GM12878 (cell line): ENCODE measurements around the gene NAT14. TPM values are rescaled to one million over a fixed set of nuclear protein-coding genes. Genes with fewer than 3 reads are reported as not detected.

ENCODE experiments used
- ATAC-seq: fragments of 200-7000 bp; cut with Tn5 transposase; 3 replicates; pipeline ENCODE4 v1.9.1; 2020; ENCODE audit warnings: mild to moderate bottlenecking, moderate library complexity
- BruUV-seq: library from RNA; stranded (reverse); fragments of 400-500 nt; replicated peaks from 2 replicates; lab custom pipeline; 2021; lab: Mats Ljungman, UMichigan
- CTCF ChIA-PET: fragments of 300-600 bp; sonication (Branson Sonifier 250); formaldehyde crosslinking; extraction: SDS; loops from one replicate; lab custom pipeline; 2021; ENCODE audit warnings: inconsistent platforms; lab: Yijun Ruan, JAX
- POLR2A ChIA-PET: fragments of 350-600 bp; formaldehyde crosslinking; extraction: SDS; loops from one replicate; lab custom pipeline; 2021; ENCODE audit warnings: inconsistent platforms; lab: Charles Lee
- RAD21 ChIA-PET: fragments of 300-600 bp; sonication (Branson Sonifier 250); formaldehyde crosslinking; loops from one replicate; lab custom pipeline; 2023; ENCODE audit warnings: antibody characterized with exemption; ENCODE audit not compliant: unreplicated experiment; lab: Charles Lee
- SMC1A ChIA-PET: fragments of 300-600 bp; sonication (Branson Sonifier 250); formaldehyde crosslinking; loops from one replicate; lab custom pipeline; 2023; ENCODE audit not compliant: unreplicated experiment, uncharacterized antibody; lab: Charles Lee
- DNase-seq: peaks from one replicate; pipeline ENCODE4 v3.0.0-alpha.2; 2011; ENCODE audit warnings: low read depth, low spot score
- FAIRE-seq: peaks from 3 replicates; lab custom pipeline; 2011; peaks lifted over from hg19 to GRCh38; lab: Jason Lieb, UNC
- H2AFZ ChIP-seq: 2 replicates; pipeline ENCODE4 v1.6.0; 2011; ENCODE audit warnings: low read depth, low read length, control low read depth; ENCODE audit not compliant: control insufficient read depth
- H3K27ac ChIP-seq: 2 replicates; pipeline ENCODE4 v1.5.1; 2011; ENCODE audit warnings: control low read depth; ENCODE audit not compliant: control insufficient read depth, insufficient read depth
- H3K27me3 ChIP-seq, 2 experiments: replicated peaks in 1 of 2; 2 replicates each; pipeline versions ENCODE4 v1.6.0 to v1.6.1; 2011; ENCODE audit warnings: low read length in 1 of 2; ENCODE audit not compliant: control insufficient read depth in 2 of 2, insufficient read depth in 2 of 2
- H3K36me3 ChIP-seq, 2 experiments: 2 replicates each; pipeline ENCODE4 v1.5.1; 2011; ENCODE audit warnings: low read length in 1 of 2; ENCODE audit not compliant: control insufficient read depth in 2 of 2, insufficient read depth in 2 of 2
- H3K4me1 ChIP-seq: 2 replicates; pipeline ENCODE4 v1.6.1; 2011; ENCODE audit warnings: mild to moderate bottlenecking, low read length, moderate library complexity, mixed read lengths; ENCODE audit not compliant: control insufficient read depth, insufficient read depth
- H3K4me2 ChIP-seq: 2 replicates; pipeline ENCODE4 v1.6.0; 2011; ENCODE audit warnings: control low read depth; ENCODE audit not compliant: control insufficient read depth, insufficient read depth
- H3K4me3 ChIP-seq: fragments of 200-600 bp; sonication (generic); 2 replicates; pipeline ENCODE4 v1.5.1; 2016
- H3K79me2 ChIP-seq: 2 replicates; pipeline ENCODE4 v1.6.0; 2011; ENCODE audit warnings: low read length; ENCODE audit not compliant: control insufficient read depth, insufficient read depth
- H3K9ac ChIP-seq: 2 replicates; pipeline ENCODE4 v1.8.0; 2011; ENCODE audit warnings: low read length, control low read depth, mixed read lengths; ENCODE audit not compliant: control insufficient read depth, insufficient read depth
- H3K9me3 ChIP-seq: replicated peaks from 3 replicates; pipeline ENCODE4 v1.5.1; 2011; ENCODE audit warnings: mild to moderate bottlenecking, low read length; ENCODE audit not compliant: control insufficient read depth, insufficient read depth
- H4K20me1 ChIP-seq: 2 replicates; pipeline ENCODE4 v1.6.0; 2011; ENCODE audit not compliant: control insufficient read depth, insufficient read depth
- BHLHE40 ChIP-seq, 2 experiments: fragments of 450-650 bp in 1 of 2; IDR thresholded peaks; 2 replicates each; pipeline ENCODE4 v1.6.1; 2011 to 2017; ENCODE audit warnings: low read depth in 2 of 2, borderline replicate concordance in 1 of 2, improper control_type of control experiment in 1 of 2, low read length in 1 of 2, mild to moderate bottlenecking in 1 of 2
- EP300 ChIP-seq, 2 experiments: fragments of 150-350 bp in 1 of 2; IDR thresholded peaks; 2 replicates each; pipeline ENCODE4 v1.6.1; 2011 to 2012; ENCODE audit warnings: low read depth in 2 of 2, low read length in 2 of 2, borderline replicate concordance in 1 of 2, improper control_type of control experiment in 1 of 2, inconsistent platforms in 1 of 2; ENCODE audit not compliant: control insufficient read depth in 1 of 2
- ESRRA ChIP-seq: IDR thresholded peaks from 2 replicates; pipeline ENCODE4 v1.6.1; 2012; ENCODE audit warnings: mild to moderate bottlenecking, low read length, improper control_type of control experiment
- IKZF2 ChIP-seq, 2 experiments: fragments of 450-650 bp; IDR thresholded peaks; 2 replicates each; pipeline ENCODE4 v1.6.1; 2017; ENCODE audit warnings: mild to moderate bottlenecking in 2 of 2, moderate library complexity in 2 of 2
- MLLT1 ChIP-seq: fragments of 450-650 bp; IDR thresholded peaks from 2 replicates; pipeline ENCODE4 v1.6.1; 2016; ENCODE audit warnings: mild to moderate bottlenecking
- PAX8 ChIP-seq: fragments of 450-650 bp; IDR thresholded peaks from 2 replicates; pipeline ENCODE4 v1.6.1; 2017; ENCODE audit warnings: mild to moderate bottlenecking, moderate library complexity
- POLR2A ChIP-seq: IDR thresholded peaks from 2 replicates; pipeline ENCODE4 v1.6.1; 2011; ENCODE audit warnings: low read depth, mild to moderate bottlenecking, low read length
- RB1 ChIP-seq: fragments of 450-650 bp; formaldehyde crosslinking; IDR thresholded peaks from 2 replicates; pipeline ENCODE4 v1.6.1; 2017; ENCODE audit warnings: mild to moderate bottlenecking, borderline replicate concordance
- SP1 ChIP-seq: IDR thresholded peaks from one replicate; pipeline ENCODE4 v1.6.1; 2011; ENCODE audit warnings: low read depth, low read length
- SPI1 ChIP-seq: IDR thresholded peaks from 2 replicates; pipeline ENCODE4 v1.6.1; 2011; ENCODE audit warnings: low read depth, mild to moderate bottlenecking, low read length, moderate library complexity, borderline replicate concordance; ENCODE audit not compliant: insufficient read depth
- SRF ChIP-seq, 2 experiments: IDR thresholded peaks; 2 replicates each; pipeline ENCODE4 v1.6.1; 2011; ENCODE audit warnings: low read depth in 2 of 2, low read length in 2 of 2, mild to moderate bottlenecking in 1 of 2, moderate library complexity in 1 of 2
- SUZ12 ChIP-seq: fragments of 200-600 bp; sonication (generic); IDR thresholded peaks from one replicate; pipeline ENCODE4 v1.6.1; 2018; ENCODE audit warnings: antibody characterized with exemption, mild to moderate bottlenecking; ENCODE audit not compliant: unreplicated experiment
- YY1 ChIP-seq: IDR thresholded peaks from 2 replicates; pipeline ENCODE4 v1.6.1; 2011; ENCODE audit warnings: low read depth, mild to moderate bottlenecking, low read length
- ZNF384 ChIP-seq: IDR thresholded peaks from 2 replicates; pipeline ENCODE4 v1.6.1; 2012; ENCODE audit warnings: low read depth, mild to moderate bottlenecking, low read length, improper control_type of control experiment, borderline replicate concordance
- ZSCAN29 ChIP-seq: fragments of 450-650 bp; IDR thresholded peaks from 2 replicates; pipeline ENCODE4 v1.6.1; 2017; ENCODE audit warnings: mild to moderate bottlenecking, moderate library complexity
- WGBS: methylation state at CpG from one replicate; pipeline ENCODE4 v1.1.6; 2016; ENCODE audit warnings: low lambda C conversion rate; ENCODE audit not compliant: insufficient replicate concordance, insufficient coverage; ENCODE audit errors: missing lambda C conversion rate; 5-methylcytosine and 5-hydroxymethylcytosine counted together
- in situ Hi-C: fragments of 300-500 bp; cut with MboI; formaldehyde crosslinking; loops from 9 replicates; pipeline ENCODE4 v1.14.3; 2018; ENCODE audit warnings: mixed read lengths
- intact Hi-C: fragments of 100-400 bp; cut with micrococcal nuclease; formaldehyde crosslinking; loops from one replicate; pipeline ENCODE4 v1.14.2; 2022; ENCODE audit not compliant: unreplicated experiment
- polyA plus RNA-seq, 11 experiments: library from polyadenylated mRNA; depleted of rRNA in 4 of 11; unstranded in 6 of 11; stranded (reverse) in 5 of 11; fragments of >200 nt; fragmentation: Nextera tagmentation in 4 of 11; fragmentation: Illumina TruSeq in 1 of 11; extraction: Ambion mirVana in 4 of 11; extraction: Trizol in 1 of 11; gene quantifications; 1 replicate in 1 of 11; 2 replicates in 10 of 11; pipeline versions ENCODE4 v1.2.1 to v1.2.3, GENCODE V29; 2011 to 2016; ENCODE audit warnings: inconsistent platforms in 2 of 11, missing spikeins in 2 of 11, low read depth in 1 of 11
- total RNA-seq, 4 experiments: library from RNA; depleted of rRNA in 3 of 4; stranded (reverse); fragments of >200 nt in 3 of 4; fragmentation: Illumina TruSeq in 1 of 4; extraction: Trizol in 1 of 4; gene quantifications; 2 replicates each; pipeline versions ENCODE4 v1.2.1 to v1.2.3, GENCODE V29; 2013 to 2021
- TF ChIP-seq, protein P1 (sequence below): IDR thresholded peaks from 2 replicates; pipeline ENCODE4 v1.6.1; 2012; ENCODE audit warnings: low read depth, low read length, improper control_type of control experiment
- TF ChIP-seq, protein P2 (sequence below): fragments of 450-650 bp; IDR thresholded peaks from 2 replicates; pipeline ENCODE4 v1.6.1; 2018; ENCODE audit warnings: mild to moderate bottlenecking, low read depth, moderate library complexity; ENCODE audit not compliant: partially characterized antibody

The NAT14 gene
- total and polyA plus RNA-seq, 10 of the 15 experiments (the other 5 are each of a cell fraction or from before 2014, with no cell fraction given), result 0.87 to 23.6 (median 9.7) TPM

- no peak for TF ChIP-seq BHLHE40 (IDR thresholded peaks at IDR 0.05; ENCODE audit: borderline replicate concordance in 1 of 2, low read depth in 2 of 2, low read length in 1 of 2)
- TF ChIP-seq, all 136 proteins: peak for 0
Measured at GRCh38 chr19:55503157-55503501, 18.1 kb downstream of the NAT14 start (continued).

DNA sequence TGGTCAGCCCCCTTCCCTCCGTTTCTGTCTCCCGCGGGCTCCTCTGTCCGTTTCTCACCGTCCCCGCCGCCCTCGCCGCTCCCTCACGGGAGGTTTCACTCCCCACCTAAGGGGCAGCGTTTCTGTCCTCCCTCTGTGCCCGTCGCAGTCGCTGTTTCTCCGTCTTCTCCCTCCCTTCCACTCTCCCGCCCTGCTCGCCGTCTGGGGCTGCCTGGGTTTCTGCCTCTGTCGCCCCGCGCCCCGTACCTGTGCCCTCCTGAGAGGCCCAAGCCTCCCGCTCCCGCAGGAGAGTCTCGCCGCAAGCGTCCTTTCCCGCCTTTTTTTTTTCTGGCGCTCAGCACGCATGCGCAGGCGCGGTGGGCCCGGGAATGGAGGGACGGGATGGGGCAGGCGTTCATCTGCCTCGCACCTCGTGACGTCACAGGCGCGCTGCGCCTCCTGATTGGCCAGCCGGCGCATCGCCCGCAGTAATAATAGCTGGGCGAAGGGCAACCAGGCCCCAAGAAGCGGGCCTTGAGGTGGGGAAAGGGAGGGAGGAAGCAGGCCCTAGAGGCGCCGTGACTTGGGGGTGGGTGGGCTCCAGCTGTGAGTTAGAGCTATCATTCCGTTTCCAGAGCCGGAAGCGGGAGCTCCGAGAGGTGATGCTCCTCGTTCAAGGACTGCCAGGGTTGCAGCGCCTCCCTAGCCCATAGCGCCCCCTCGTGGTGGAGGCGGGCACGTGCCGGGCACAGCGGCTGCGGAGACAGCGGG, 18.7 kb downstream of the NAT14 start:
- Histone ChIP-seq H2AFZ (peak overlapping the region; percentile 97), H4K20me1 (no peaks in the 10 kb centered on the region), H3K4me3 (peak overlapping the region; percentile 43; the same call in 1 of the 2 replicates), H3K4me2 (peak overlapping the region; percentile 58), H3K9ac (peak overlapping the region; percentile 58), H3K4me1 (peaks cover 5% of the 10 kb centered on the region), H3K79me2 (no peaks in the 10 kb centered on the region), H3K36me3 (no peaks in the 10 kb centered on the region), H3K9me3 (no peaks in the 10 kb centered on the region), H3K27me3 (no peaks in the 10 kb centered on the region), H3K27ac (peak overlapping the region; percentile 80)
- ChIA-PET RAD21 (interaction anchor here (0.7 to 1.7 kb wide), 26 partner anchors 10 to 386 kb away, joined by 3 to 34 read pairs (median 6); partner anchors contain the start of genes CCDC106, HSPBP1, ISOC2 and KMT5C), POLR2A (interaction anchor here (0.6 to 1.0 kb wide), 8 partner anchors 19 to 1409 kb away, joined by 3 to 6 read pairs (median 3); partner anchors contain the start of genes ISOC2, NAT14, PPP6R1 and ZNF628), CTCF (interaction anchor here (0.7 to 3.7 kb wide), 40 partner anchors 9 to 438 kb away, joined by 3 to 88 read pairs (median 9); partner anchors contain the start of genes FIZ1, ISOC2, KMT5C and NAT14), SMC1A (interaction anchor here (0.6 to 2.4 kb wide), 14 partner anchors 9 to 212 kb away, joined by 3 to 19 read pairs (median 5); partner anchors contain the start of genes ISOC2, NAT14, ZNF628 and ZNF865)
- no TSS peak for BruUV-seq
- intact Hi-C loops, result loop anchor here (1.0 to 2.0 kb wide), 2 partner anchors 35 to 363 kb away; no protein-coding TSS in a partner anchor
- WGBS, result 10% methylated on average over 46 of the region's 64 CpGs
- FAIRE-seq (peak; percentile 85), ATAC-seq (peak; percentile 99), DNase-seq (peak; percentile 80)
- in situ Hi-C loops, result no loop called here
- TF ChIP-seq, protein P1, sequence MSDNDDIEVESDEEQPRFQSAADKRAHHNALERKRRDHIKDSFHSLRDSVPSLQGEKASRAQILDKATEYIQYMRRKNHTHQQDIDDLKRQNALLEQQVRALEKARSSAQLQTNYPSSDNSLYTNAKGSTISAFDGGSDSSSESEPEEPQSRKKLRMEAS, result peak; percentile 53; the same call in 1 of the 2 replicates
- TF ChIP-seq IKZF2 (IDR thresholded peaks at IDR 0.05) (peak; percentile 23 to 31; a peak in 2 of 4 replicates), POLR2A (peak; percentile 50; the same call in 1 of the 2 replicates), ESRRA (no peak), ZNF384 (peak; percentile 86), SUZ12 (no peak), SPI1 (no peak), RB1 (peak; percentile 100), ZSCAN29 (no peak), SP1 (peak; percentile 71), EP300 (IDR thresholded peaks at IDR 0.05; ENCODE audit: borderline replicate concordance in 1 of 2, control insufficient read depth in 1 of 2, low read depth in 2 of 2, low read length in 2 of 2) (no peak), PAX8 (no peak), YY1 (peak; percentile 35), SRF (IDR thresholded peaks at IDR 0.05; ENCODE audit: low read depth in 2 of 2, low read length in 2 of 2) (no peak), MLLT1 (peak; percentile 94)
- TF ChIP-seq, protein P2, sequence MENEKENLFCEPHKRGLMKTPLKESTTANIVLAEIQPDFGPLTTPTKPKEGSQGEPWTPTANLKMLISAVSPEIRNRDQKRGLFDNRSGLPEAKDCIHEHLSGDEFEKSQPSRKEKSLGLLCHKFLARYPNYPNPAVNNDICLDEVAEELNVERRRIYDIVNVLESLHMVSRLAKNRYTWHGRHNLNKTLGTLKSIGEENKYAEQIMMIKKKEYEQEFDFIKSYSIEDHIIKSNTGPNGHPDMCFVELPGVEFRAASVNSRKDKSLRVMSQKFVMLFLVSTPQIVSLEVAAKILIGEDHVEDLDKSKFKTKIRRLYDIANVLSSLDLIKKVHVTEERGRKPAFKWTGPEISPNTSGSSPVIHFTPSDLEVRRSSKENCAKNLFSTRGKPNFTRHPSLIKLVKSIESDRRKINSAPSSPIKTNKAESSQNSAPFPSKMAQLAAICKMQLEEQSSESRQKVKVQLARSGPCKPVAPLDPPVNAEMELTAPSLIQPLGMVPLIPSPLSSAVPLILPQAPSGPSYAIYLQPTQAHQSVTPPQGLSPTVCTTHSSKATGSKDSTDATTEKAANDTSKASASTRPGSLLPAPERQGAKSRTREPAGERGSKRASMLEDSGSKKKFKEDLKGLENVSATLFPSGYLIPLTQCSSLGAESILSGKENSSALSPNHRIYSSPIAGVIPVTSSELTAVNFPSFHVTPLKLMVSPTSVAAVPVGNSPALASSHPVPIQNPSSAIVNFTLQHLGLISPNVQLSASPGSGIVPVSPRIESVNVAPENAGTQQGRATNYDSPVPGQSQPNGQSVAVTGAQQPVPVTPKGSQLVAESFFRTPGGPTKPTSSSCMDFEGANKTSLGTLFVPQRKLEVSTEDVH, result peak; percentile 86
